Vagina (tissue), 2 donors: ENCODE measurements around the gene TSPAN33.

ENCODE experiments used
- POLR2A ChIP-seq, 2 donors: fragments of 450-650 bp; IDR thresholded peaks; one replicate each; pipeline ENCODE4 v1.6.1; 2017; ENCODE audit warnings: antibody characterized with exemption in 2 of 2, mild to moderate bottlenecking in 2 of 2, moderate library complexity in 2 of 2
- POLR2AphosphoS5 ChIP-seq, 2 donors: sonication (generic); formaldehyde crosslinking; IDR thresholded peaks; one replicate each; pipeline ENCODE4 v1.9.0; 2017; ENCODE audit warnings: antibody characterized with exemption in 2 of 2, mild to moderate bottlenecking in 2 of 2, low read depth in 1 of 2; ENCODE audit not compliant: insufficient read depth in 1 of 2
- TF ChIP-seq, protein P1 (sequence below), 3 experiments: fragments of 450-650 bp in 2 of 3; fragments of 200-600 bp in 1 of 3; sonication (generic) in 1 of 3; IDR thresholded peaks; one replicate each; pipeline ENCODE4 v1.5.1; 2017 to 2019; ENCODE audit warnings: antibody characterized with exemption in 3 of 3, mild to moderate bottlenecking in 2 of 3, moderate library complexity in 2 of 3

DNA sequence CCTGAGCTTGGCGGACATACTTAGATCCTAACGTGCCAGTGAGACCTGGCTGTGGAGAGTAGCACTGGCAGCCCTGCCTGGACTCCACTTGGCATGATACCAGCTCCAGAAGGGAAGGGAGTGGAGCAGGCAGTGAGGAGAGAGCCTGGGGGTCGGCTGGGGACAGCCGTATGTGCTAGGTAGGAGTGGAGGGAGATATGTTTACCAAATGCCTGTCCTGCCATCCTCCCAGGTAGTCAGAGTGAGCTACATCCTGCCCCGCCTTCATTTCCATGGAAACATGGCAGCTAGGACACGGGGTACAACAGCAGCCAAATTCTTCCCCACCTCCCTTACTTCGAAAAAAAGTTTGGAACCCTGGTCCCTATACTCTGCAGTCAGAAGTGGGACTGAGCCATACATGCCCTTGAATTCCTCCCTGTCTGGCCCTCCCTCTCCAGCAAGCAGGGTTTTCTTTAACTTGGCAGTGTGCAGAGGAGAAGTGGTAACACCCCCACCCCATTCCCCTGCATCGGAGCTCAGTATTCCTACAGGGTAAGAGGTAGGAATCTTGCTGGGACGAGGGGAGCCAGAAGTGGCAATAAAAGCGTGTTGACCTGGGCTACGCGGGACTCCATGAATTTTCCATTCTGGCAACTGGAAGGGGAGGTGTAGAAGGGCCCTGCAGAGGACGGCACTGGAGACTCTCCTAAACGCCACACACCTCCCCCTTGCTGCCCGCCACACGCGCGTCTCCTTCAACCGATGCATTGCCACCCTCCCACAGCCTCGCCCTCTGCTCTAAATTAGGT is 23.9 kb downstream of the TSPAN33 start:
- TF ChIP-seq, protein P1, sequence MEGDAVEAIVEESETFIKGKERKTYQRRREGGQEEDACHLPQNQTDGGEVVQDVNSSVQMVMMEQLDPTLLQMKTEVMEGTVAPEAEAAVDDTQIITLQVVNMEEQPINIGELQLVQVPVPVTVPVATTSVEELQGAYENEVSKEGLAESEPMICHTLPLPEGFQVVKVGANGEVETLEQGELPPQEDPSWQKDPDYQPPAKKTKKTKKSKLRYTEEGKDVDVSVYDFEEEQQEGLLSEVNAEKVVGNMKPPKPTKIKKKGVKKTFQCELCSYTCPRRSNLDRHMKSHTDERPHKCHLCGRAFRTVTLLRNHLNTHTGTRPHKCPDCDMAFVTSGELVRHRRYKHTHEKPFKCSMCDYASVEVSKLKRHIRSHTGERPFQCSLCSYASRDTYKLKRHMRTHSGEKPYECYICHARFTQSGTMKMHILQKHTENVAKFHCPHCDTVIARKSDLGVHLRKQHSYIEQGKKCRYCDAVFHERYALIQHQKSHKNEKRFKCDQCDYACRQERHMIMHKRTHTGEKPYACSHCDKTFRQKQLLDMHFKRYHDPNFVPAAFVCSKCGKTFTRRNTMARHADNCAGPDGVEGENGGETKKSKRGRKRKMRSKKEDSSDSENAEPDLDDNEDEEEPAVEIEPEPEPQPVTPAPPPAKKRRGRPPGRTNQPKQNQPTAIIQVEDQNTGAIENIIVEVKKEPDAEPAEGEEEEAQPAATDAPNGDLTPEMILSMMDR (IDR thresholded peaks at IDR 0.05), result no peak
- TF ChIP-seq POLR2AphosphoS5 (IDR thresholded peaks at IDR 0.05; ENCODE audit: insufficient read depth in 1 of 2, low read depth in 1 of 2), result no peak
- no peak for TF ChIP-seq POLR2A (IDR thresholded peaks at IDR 0.05)
